Common myeloid progenitor, CD34-positive (primary cell): ENCODE results near the gene ZNF30.
"Not testable (repeated sequence)": the region's sequence is repeated elsewhere in the genome, so short reads cannot be mapped to it uniquely, and the experiment has no call there.

Experiments
- CTCF ChIA-PET: fragments of 350-600 bp; sonication (Branson Sonifier 250); formaldehyde crosslinking; loops from one replicate; lab custom pipeline; 2021; ENCODE audit warnings: antibody characterized with exemption; lab: Charles Lee
- POLR2A ChIA-PET: fragments of 350-600 bp; sonication (Branson Sonifier 250); formaldehyde crosslinking; loops from one replicate; lab custom pipeline; 2021; ENCODE audit warnings: antibody characterized with exemption; lab: Charles Lee
- DNase-seq, 3 donors: peaks; one replicate each; pipeline versions ENCODE4 v3.0.0 to v3.0.0-alpha.2; 2013
- H3K27ac ChIP-seq, 2 experiments: 1 replicate in 1 of 2; 2 replicates in 1 of 2; pipeline ENCODE4 v1.7.0; 2013; ENCODE audit warnings: inconsistent platforms in 2 of 2, low read length in 2 of 2, mild to moderate bottlenecking in 2 of 2, low read depth in 1 of 2, moderate library complexity in 1 of 2; ENCODE audit not compliant: severe bottlenecking in 2 of 2, insufficient read depth in 1 of 2, poor library complexity in 1 of 2
- H3K27me3 ChIP-seq, 5 experiments: replicated peaks in 2 of 5; 1 replicate in 3 of 5; 2 replicates in 2 of 5; pipeline versions ENCODE4 v1.6.1 to v1.7.0; 2013; ENCODE audit warnings: low read length in 4 of 5, mild to moderate bottlenecking in 2 of 5, moderate library complexity in 2 of 5, inconsistent platforms in 1 of 5; ENCODE audit not compliant: insufficient read depth in 5 of 5, control insufficient read depth in 4 of 5
- H3K36me3 ChIP-seq, 4 experiments: 1 replicate in 2 of 4; 2 replicates in 2 of 4; pipeline versions ENCODE4 v1.6.1 to v1.7.0; 2013; ENCODE audit warnings: low read length in 3 of 4, control low read depth in 1 of 4, mild to moderate bottlenecking in 1 of 4; ENCODE audit not compliant: control insufficient read depth in 4 of 4, insufficient read depth in 4 of 4
- H3K4me1 ChIP-seq, 4 experiments: 1 replicate in 3 of 4; 2 replicates in 1 of 4; pipeline versions ENCODE4 v1.6.1 to v1.7.1; 2013; ENCODE audit warnings: low read length in 3 of 4, mild to moderate bottlenecking in 3 of 4, control low read depth in 1 of 4, inconsistent platforms in 1 of 4, moderate library complexity in 1 of 4; ENCODE audit not compliant: control insufficient read depth in 4 of 4, insufficient read depth in 4 of 4; ENCODE audit errors: control extremely low read depth in 1 of 4
- H3K4me3 ChIP-seq, 7 experiments: 1 replicate in 4 of 7; 2 replicates in 3 of 7; pipeline versions ENCODE4 v1.5.1 to v1.7.0; 2013; ENCODE audit warnings: mild to moderate bottlenecking in 7 of 7, low read length in 6 of 7, moderate library complexity in 6 of 7, inconsistent platforms in 2 of 7, low read depth in 2 of 7, control low read depth in 1 of 7; ENCODE audit not compliant: insufficient read depth in 4 of 7, control insufficient read depth in 1 of 7; ENCODE audit errors: extremely low read depth in 1 of 7
- H3K9me3 ChIP-seq, 5 experiments: 1 replicate in 4 of 5; 2 replicates in 1 of 5; pipeline versions ENCODE4 v1.6.1 to v1.7.1; 2013; ENCODE audit warnings: low read length in 4 of 5, mild to moderate bottlenecking in 2 of 5, inconsistent platforms in 1 of 5, low read depth in 1 of 5, moderate library complexity in 1 of 5; ENCODE audit not compliant: control insufficient read depth in 4 of 5, insufficient read depth in 2 of 5; ENCODE audit errors: control extremely low read depth in 1 of 5
- WGBS: methylation state at CpG from one replicate; pipeline ENCODE4 v1.1.5; 2013; ENCODE audit not compliant: insufficient coverage; 5-methylcytosine and 5-hydroxymethylcytosine counted together

ZNF30 gene

GRCh38 chr19:34962687-34963572, 36.2 kb downstream of the ZNF30 start:
- Histone ChIP-seq H3K27ac (peak overlapping the region; percentile 76 to 86), H3K36me3 (peaks cover 19 to 40% (median 37%) of the 10 kb centered on the region in 4 experiments), H3K27me3 (no peaks in the 10 kb centered on the region), H3K9me3 (peaks cover 3 to 51% (median 48%) of the 10 kb centered on the region in 5 experiments), H3K4me3 (peak overlapping the region; percentile 83 to 94 (median 89)), H3K4me1 (peaks cover 4 to 22% (median 18%) of the 10 kb centered on the region in 4 experiments)
- DNase-seq: peak in 1 of 3 donors; percentile 36
- WGBS: 18% methylated on average over 14 of the region's 14 CpGs
- ChIA-PET POLR2A (interaction anchor here (0.5 to 3.5 kb wide), 4 partner anchors 10 to 1166 kb away, joined by 3 to 13 read pairs (median 4); partner anchors contain the start of genes GRAMD1A and KCTD15), CTCF (interaction anchor here (1.2 to 24.8 kb wide), 4 partner anchors 10 to 84 kb away, joined by 3 to 249 read pairs (median 7); no protein-coding TSS in a partner anchor)

GRCh38 chr19:34963573-34964406, 37.1 kb downstream of the ZNF30 start, which contains the start of gene ZNF792:
Gene ZNF792, minus strand, starts transcription at chr19:34964229. Its CDS starts 567 bp downstream, at chr19:34963662.
- H3K9me3 ChIP-seq: peaks cover 0 to 49% (median 45%) of the 10 kb centered on the region in 5 experiments
- peaks cover 10 to 32% (median 29%) of the 10 kb centered on the region in 4 experiments for H3K36me3 ChIP-seq
- peak; percentile 30 to 67 (median 54) for DNase-seq
- H3K27ac ChIP-seq: peak within 1 kb of the TSS; percentile 76 to 86
- WGBS: 0% methylated on average over 76 of the region's 78 CpGs
- H3K27me3 ChIP-seq: no peaks in the 10 kb centered on the region
- peaks cover 4 to 22% (median 18%) of the 10 kb centered on the region in 4 experiments for H3K4me1 ChIP-seq
- peak within 1 kb of the TSS; percentile 83 to 94 (median 89) for H3K4me3 ChIP-seq
- ChIA-PET CTCF (interaction anchor here (1.2 to 24.8 kb wide), 3 partner anchors 9 to 83 kb away, joined by 3 to 249 read pairs (median 10); no protein-coding TSS in a partner anchor), POLR2A (interaction anchor here (0.5 to 3.5 kb wide), 3 partner anchors 11 to 1167 kb away, joined by 3 to 13 read pairs (median 3); partner anchors contain the start of genes GRAMD1A and KCTD15)

DNA sequence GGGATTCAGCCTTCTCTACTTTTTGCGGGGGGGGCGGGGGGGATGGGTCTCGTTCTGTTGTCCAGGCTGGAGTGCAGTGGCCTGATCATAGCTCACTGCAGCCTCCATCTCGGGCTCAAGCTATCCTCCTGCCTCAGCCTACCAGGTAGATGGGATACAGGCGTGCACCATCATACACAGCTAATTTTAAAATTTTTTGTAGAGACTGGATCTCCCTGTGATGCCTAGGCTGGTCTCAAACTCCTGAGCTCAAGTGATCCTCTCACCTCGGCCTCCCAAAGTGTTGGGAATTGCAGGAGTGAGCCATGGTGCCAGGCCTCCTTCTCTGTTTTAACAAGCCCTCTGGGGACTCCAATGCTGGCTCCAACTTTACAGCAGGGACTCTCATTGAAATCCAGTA, 37.9 kb downstream of the ZNF30 start:
- peaks cover 0 to 42% (median 37%) of the 10 kb centered on the region in 5 experiments for H3K9me3 ChIP-seq
- ChIA-PET CTCF (interaction anchor here (3.1 to 24.8 kb wide), 2 partner anchors 8 to 45 kb away, joined by 10 to 249 read pairs; no protein-coding TSS in a partner anchor), POLR2A (interaction anchor here (3.5 kb wide), 1 partner anchor 36 kb away, joined by 13 read pairs; the partner anchor contains the start of gene GRAMD1A)
- no peaks in the 10 kb centered on the region for H3K27me3 ChIP-seq
- peaks cover 4 to 22% (median 18%) of the 10 kb centered on the region in 4 experiments for H3K4me1 ChIP-seq
- H3K36me3 ChIP-seq: peaks cover 2 to 24% (median 20%) of the 10 kb centered on the region in 4 experiments
- 90% methylated on average over 6 of the region's 6 CpGs for WGBS
- DNase-seq: no peak
- peak overlapping the region in 3 of 7 experiments; percentile 89 to 94 (median 94) for H3K4me3 ChIP-seq
- no peak overlapping the region for H3K27ac ChIP-seq

DNA sequence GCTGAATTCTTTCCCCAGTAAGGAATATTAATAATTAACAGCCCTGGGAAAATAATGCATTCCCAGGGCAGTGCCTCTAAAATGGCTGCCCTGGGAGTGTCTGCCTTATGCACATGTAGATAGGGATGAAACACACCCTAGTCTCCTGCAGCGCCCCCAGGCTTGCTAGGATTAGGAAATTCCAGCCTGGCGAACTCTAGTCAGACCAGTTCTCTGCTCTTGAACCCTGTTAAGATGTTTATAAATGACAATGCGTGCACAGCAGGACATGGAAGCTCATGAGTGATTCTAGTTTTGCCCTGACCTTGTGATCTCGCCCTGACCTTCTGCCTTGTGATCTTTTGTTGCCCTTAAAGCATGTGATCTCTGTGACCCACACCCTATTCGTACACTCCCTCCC, 38.8 kb downstream of the ZNF30 start:
- H3K27ac ChIP-seq, H3K27me3 ChIP-seq, H3K4me3 ChIP-seq, DNase-seq, POLR2A ChIA-PET: not testable (repeated sequence)
- peaks cover 0 to 37% (median 28%) of the 10 kb centered on the region in 5 experiments for H3K9me3 ChIP-seq
- WGBS: 97% methylated on average over 4 of the region's 5 CpGs
- CTCF ChIA-PET: interaction anchor here (24.8 kb wide), 1 partner anchor 45 kb away, joined by 249 read pairs; no protein-coding TSS in a partner anchor
- H3K4me1 ChIP-seq: peaks cover 4 to 22% (median 18%) of the 10 kb centered on the region in 4 experiments
- H3K36me3 ChIP-seq: peaks cover 0 to 15% (median 11%) of the 10 kb centered on the region in 4 experiments

DNA sequence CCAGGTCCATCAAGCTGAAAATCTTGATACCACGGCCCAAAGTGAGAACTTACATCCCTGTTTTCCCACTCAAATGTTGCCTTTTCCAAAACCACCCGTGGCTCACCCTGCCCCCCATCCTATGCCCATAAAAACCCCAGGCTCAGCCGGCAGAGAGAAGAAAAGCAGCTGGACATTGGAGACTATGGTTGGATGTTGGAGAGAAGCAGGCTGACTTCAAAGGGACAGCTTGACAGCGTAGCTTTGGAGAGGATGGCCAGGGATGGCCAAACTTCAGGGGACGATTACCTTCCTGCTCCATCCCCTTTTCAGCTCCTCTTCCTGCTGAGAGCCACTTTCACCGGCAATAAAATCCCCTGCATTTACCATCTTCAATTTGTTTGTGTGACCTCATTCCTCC, 40.8 kb downstream of the ZNF30 start:
- no peak for DNase-seq
- no peak overlapping the region for H3K4me3 ChIP-seq
- no peaks in the 10 kb centered on the region for H3K27me3 ChIP-seq
- CTCF ChIA-PET: interaction anchor here (0.8 to 24.8 kb wide), 4 partner anchors 12 to 126 kb away, joined by 4 to 249 read pairs (median 5); no protein-coding TSS in a partner anchor
- peaks cover 4 to 12% (median 10%) of the 10 kb centered on the region in 4 experiments for H3K4me1 ChIP-seq
- no peaks in the 10 kb centered on the region for H3K36me3 ChIP-seq
- H3K9me3 ChIP-seq: peaks cover 0 to 19% (median 11%) of the 10 kb centered on the region in 5 experiments
- 93% methylated on average over 2 of the region's 6 CpGs for WGBS
- POLR2A ChIA-PET: no interaction called here
- no peak overlapping the region for H3K27ac ChIP-seq

DNA sequence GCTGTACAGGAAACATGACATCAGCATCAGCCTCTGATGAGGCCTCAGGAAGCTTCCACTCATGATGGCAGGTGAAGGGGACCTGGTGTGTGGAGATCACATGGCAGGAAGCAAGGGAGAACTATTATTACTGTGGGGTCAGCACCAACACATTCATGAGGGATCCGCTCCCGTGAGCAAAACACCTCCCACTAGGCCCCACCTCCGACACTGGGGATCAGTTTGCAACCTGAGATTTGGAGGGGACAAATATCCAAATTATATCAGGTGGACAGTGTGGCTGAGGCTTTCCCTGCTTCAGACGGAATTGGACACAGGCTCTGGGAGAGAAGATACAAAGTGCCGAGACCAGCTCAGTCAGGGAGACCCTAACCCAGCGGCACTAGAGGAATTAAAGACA, 43.0 kb downstream of the ZNF30 start:
- H3K27ac ChIP-seq: no peak overlapping the region

More for the DNA sequence above, 43.0 kb downstream of the ZNF30 start:
- POLR2A ChIA-PET: no interaction called here
- 100% methylated on average over 2 of the region's 6 CpGs for WGBS
- CTCF ChIA-PET: interaction anchor here (2.0 to 24.8 kb wide), 2 partner anchors 20 to 40 kb away, joined by 4 to 249 read pairs; no protein-coding TSS in a partner anchor
- peaks cover 0 to 19% (median 11%) of the 10 kb centered on the region in 5 experiments for H3K9me3 ChIP-seq
- peaks cover 0 to 9% (median 3%) of the 10 kb centered on the region in 4 experiments for H3K4me1 ChIP-seq
- H3K36me3 ChIP-seq: no peaks in the 10 kb centered on the region
- no peak overlapping the region for H3K4me3 ChIP-seq
- DNase-seq: no peak
- no peaks in the 10 kb centered on the region for H3K27me3 ChIP-seq
